Testis (tissue), 2 donors: ENCODE measurements around the gene PLCB2.

Experiments used
- POLR2A ChIP-seq: fragments of 450-650 bp; IDR thresholded peaks from one replicate; pipeline ENCODE4 v1.6.1; 2017; ENCODE audit warnings: antibody characterized with exemption, mild to moderate bottlenecking, moderate library complexity
- TF ChIP-seq, protein P1 (sequence below), 3 experiments: fragments of 450-650 bp in 2 of 3; fragments of 200-600 bp in 1 of 3; sonication (generic) in 1 of 3; IDR thresholded peaks; one replicate each; pipeline ENCODE4 v1.5.1; 2016 to 2019; ENCODE audit warnings: antibody characterized with exemption in 3 of 3, mild to moderate bottlenecking in 2 of 3, moderate library complexity in 1 of 3

GRCh38 chr15:40252141-40252437 is 55.6 kb downstream of the PLCB2 start:
- TF ChIP-seq, protein P1, sequence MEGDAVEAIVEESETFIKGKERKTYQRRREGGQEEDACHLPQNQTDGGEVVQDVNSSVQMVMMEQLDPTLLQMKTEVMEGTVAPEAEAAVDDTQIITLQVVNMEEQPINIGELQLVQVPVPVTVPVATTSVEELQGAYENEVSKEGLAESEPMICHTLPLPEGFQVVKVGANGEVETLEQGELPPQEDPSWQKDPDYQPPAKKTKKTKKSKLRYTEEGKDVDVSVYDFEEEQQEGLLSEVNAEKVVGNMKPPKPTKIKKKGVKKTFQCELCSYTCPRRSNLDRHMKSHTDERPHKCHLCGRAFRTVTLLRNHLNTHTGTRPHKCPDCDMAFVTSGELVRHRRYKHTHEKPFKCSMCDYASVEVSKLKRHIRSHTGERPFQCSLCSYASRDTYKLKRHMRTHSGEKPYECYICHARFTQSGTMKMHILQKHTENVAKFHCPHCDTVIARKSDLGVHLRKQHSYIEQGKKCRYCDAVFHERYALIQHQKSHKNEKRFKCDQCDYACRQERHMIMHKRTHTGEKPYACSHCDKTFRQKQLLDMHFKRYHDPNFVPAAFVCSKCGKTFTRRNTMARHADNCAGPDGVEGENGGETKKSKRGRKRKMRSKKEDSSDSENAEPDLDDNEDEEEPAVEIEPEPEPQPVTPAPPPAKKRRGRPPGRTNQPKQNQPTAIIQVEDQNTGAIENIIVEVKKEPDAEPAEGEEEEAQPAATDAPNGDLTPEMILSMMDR (IDR thresholded peaks at IDR 0.05): no peak
- TF ChIP-seq POLR2A: no peak
